IMR-90 (cell line): ENCODE data around the gene DOK6. TPM values are rescaled to one million over a fixed set of nuclear protein-coding genes. Genes with fewer than 3 reads are reported as not detected.

ENCODE experiments used
- ATAC-seq: fragments of 200-7000 bp; cut with Tn5 transposase; 2 replicates; pipeline ENCODE4 v1.9.1; 2020; ENCODE audit warnings: low read depth, mild to moderate bottlenecking, moderate library complexity
- BruUV-seq: library from RNA; stranded (reverse); fragments of 400-500 nt; replicated peaks from 2 replicates; lab custom pipeline; 2021; lab: Mats Ljungman, UMichigan
- CTCF ChIA-PET: fragments of 300-600 bp; formaldehyde crosslinking; extraction: SDS; loops from one replicate; lab custom pipeline; 2021; ENCODE audit warnings: antibody characterized with exemption; lab: Yijun Ruan, JAX
- POLR2A ChIA-PET: fragments of 300-600 bp; sonication (Branson Sonifier 250); formaldehyde crosslinking; loops from one replicate; lab custom pipeline; 2022; ENCODE audit warnings: antibody characterized with exemption; ENCODE audit not compliant: unreplicated experiment; lab: Charles Lee
- DNase-seq: peaks from one replicate; pipeline ENCODE4 v3.0.0; 2013
- H2AFZ ChIP-seq: replicated peaks from 2 replicates; pipeline ENCODE3; 2013; ENCODE audit warnings: low read length, mild to moderate bottlenecking; ENCODE audit not compliant: poor library complexity
- H2AK5ac ChIP-seq: 2 replicates; pipeline ENCODE4 v1.6.1; 2013; ENCODE audit warnings: low read depth, low read length, inconsistent platforms
- H2AK9ac ChIP-seq: replicated peaks from 2 replicates; pipeline ENCODE3; 2013; ENCODE audit warnings: mild to moderate bottlenecking, low read depth, low read length, moderate library complexity; ENCODE audit not compliant: poor library complexity
- H2BK120ac ChIP-seq: 2 replicates; pipeline ENCODE4 v1.6.1; 2013; ENCODE audit warnings: low read depth, low read length, inconsistent platforms
- H2BK15ac ChIP-seq: 3 replicates; pipeline ENCODE4 v1.6.1; 2013; ENCODE audit warnings: low read depth, low read length, inconsistent platforms
- H2BK20ac ChIP-seq: 2 replicates; pipeline ENCODE4 v1.6.1; 2013; ENCODE audit warnings: low read depth, mild to moderate bottlenecking, inconsistent platforms, low read length, moderate library complexity
- H2BK5ac ChIP-seq: 2 replicates; pipeline ENCODE4 v1.6.1; 2013; ENCODE audit warnings: mild to moderate bottlenecking, low read depth, low read length, inconsistent platforms; ENCODE audit not compliant: poor library complexity, severe bottlenecking
- H3K14ac ChIP-seq: replicated peaks from 2 replicates; pipeline ENCODE4 v1.6.1; 2013; ENCODE audit warnings: low read depth, low read length, inconsistent platforms
- H3K18ac ChIP-seq: 2 replicates; pipeline ENCODE4 v1.6.1; 2013; ENCODE audit warnings: low read depth, low read length, control low read depth
- H3K23ac ChIP-seq: 2 replicates; pipeline ENCODE4 v1.6.1; 2013; ENCODE audit warnings: low read depth, low read length, inconsistent platforms
- H3K27ac ChIP-seq: 2 replicates; pipeline ENCODE4 v1.5.1; 2013; ENCODE audit warnings: mild to moderate bottlenecking, control low read depth, low read length; ENCODE audit not compliant: insufficient read depth
- H3K27me3 ChIP-seq: 2 replicates; pipeline ENCODE4 v1.6.1; 2013; ENCODE audit warnings: low read length; ENCODE audit not compliant: control insufficient read depth, insufficient read depth
- H3K36me3 ChIP-seq: 2 replicates; pipeline ENCODE4 v1.6.1; 2013; ENCODE audit warnings: low read length, mixed read lengths; ENCODE audit not compliant: control insufficient read depth, insufficient read depth
- H3K4ac ChIP-seq: 2 replicates; pipeline ENCODE4 v1.6.1; 2013; ENCODE audit warnings: low read depth, low read length, inconsistent platforms
- H3K4me1 ChIP-seq: 2 replicates; pipeline ENCODE4 v1.6.1; 2013; ENCODE audit warnings: low read length, mixed read lengths; ENCODE audit not compliant: control insufficient read depth, insufficient read depth
- H3K4me2 ChIP-seq: 2 replicates; pipeline ENCODE4 v1.6.1; 2013; ENCODE audit warnings: low read depth, mild to moderate bottlenecking, control low read depth, low read length, moderate library complexity
- H3K4me3 ChIP-seq: 2 replicates; pipeline ENCODE4 v1.5.1; 2013; ENCODE audit warnings: low read depth, mild to moderate bottlenecking, control low read depth, low read length, moderate library complexity; ENCODE audit not compliant: insufficient read depth
- H3K56ac ChIP-seq: 2 replicates; pipeline ENCODE4 v1.6.1; 2013; ENCODE audit warnings: low read length, inconsistent platforms; ENCODE audit not compliant: insufficient read depth; ENCODE audit errors: extremely low read depth
- H3K79me1 ChIP-seq, 2 experiments: 2 replicates each; pipeline ENCODE4 v1.6.1; 2013; ENCODE audit warnings: low read length in 2 of 2, inconsistent platforms in 1 of 2, low read depth in 1 of 2
- H3K9ac ChIP-seq: 2 replicates; pipeline ENCODE4 v1.6.1; 2013; ENCODE audit warnings: low read depth, low read length, control low read depth
- H3K9me1 ChIP-seq: 2 replicates; pipeline ENCODE4 v1.6.1; 2013; ENCODE audit warnings: low read length, inconsistent platforms; ENCODE audit not compliant: insufficient read depth
- H3K9me3 ChIP-seq: 2 replicates; pipeline ENCODE4 v1.6.1; 2013; ENCODE audit warnings: low read length; ENCODE audit not compliant: control insufficient read depth, insufficient read depth
- H4K20me1 ChIP-seq: 2 replicates; pipeline ENCODE4 v1.6.1; 2013; ENCODE audit warnings: low read length, inconsistent platforms; ENCODE audit not compliant: insufficient read depth
- H4K5ac ChIP-seq: 2 replicates; pipeline ENCODE4 v1.6.1; 2013; ENCODE audit warnings: mild to moderate bottlenecking, low read depth, low read length, control low read depth
- H4K8ac ChIP-seq, 2 experiments: 2 replicates each; pipeline ENCODE4 v1.6.1; 2013; ENCODE audit warnings: low read depth in 2 of 2, low read length in 2 of 2, control low read depth in 1 of 2, inconsistent platforms in 1 of 2
- H4K91ac ChIP-seq: 2 replicates; pipeline ENCODE4 v1.6.1; 2013; ENCODE audit warnings: low read depth, low read length, inconsistent platforms; ENCODE audit not compliant: insufficient read depth
- BHLHE40 ChIP-seq: fragments of 150-350 bp; IDR thresholded peaks from 2 replicates; pipeline ENCODE4 v1.6.1; 2016; ENCODE audit warnings: mild to moderate bottlenecking, low read depth, low read length
- CEBPB ChIP-seq: IDR thresholded peaks from 2 replicates; pipeline ENCODE4 v1.6.1; 2012; ENCODE audit warnings: low read depth, low read length, improper control_type of control experiment
- FOS ChIP-seq: fragments of 150-350 bp; IDR thresholded peaks from 2 replicates; pipeline ENCODE4 v1.6.1; 2016; ENCODE audit warnings: low read depth, low read length
- MAZ ChIP-seq: IDR thresholded peaks from 2 replicates; pipeline ENCODE4 v1.6.1; 2012; ENCODE audit warnings: low read depth, mild to moderate bottlenecking, low read length, improper control_type of control experiment, moderate library complexity, borderline replicate concordance
- MXI1 ChIP-seq: IDR thresholded peaks from 2 replicates; pipeline ENCODE4 v1.6.1; 2012; ENCODE audit warnings: low read depth, mild to moderate bottlenecking, low read length, moderate library complexity, borderline replicate concordance
- NFE2L2 ChIP-seq: fragments of 150-350 bp; IDR thresholded peaks from 2 replicates; pipeline ENCODE4 v1.6.1; 2016; ENCODE audit warnings: low read depth, mild to moderate bottlenecking, low read length
- RAD21 ChIP-seq: IDR thresholded peaks from 2 replicates; pipeline ENCODE4 v1.6.1; 2012; ENCODE audit warnings: low read length, improper control_type of control experiment
- RFX5 ChIP-seq: IDR thresholded peaks from 2 replicates; pipeline ENCODE4 v1.8.0; 2012; ENCODE audit warnings: low read depth, mild to moderate bottlenecking, low read length, moderate library complexity
- SMC3 ChIP-seq: fragments of 150-350 bp; IDR thresholded peaks from 2 replicates; pipeline ENCODE4 v1.6.1; 2016; ENCODE audit warnings: low read depth, mild to moderate bottlenecking, antibody characterized with exemption, low read length, moderate library complexity
- USF2 ChIP-seq: fragments of 150-350 bp; IDR thresholded peaks from 2 replicates; pipeline ENCODE4 v1.6.1; 2017; ENCODE audit warnings: mild to moderate bottlenecking, antibody characterized with exemption, low read length, low read depth
- WGBS, 2 experiments: methylation state at CpG; one replicate each; pipeline versions ENCODE4 v1.1.5 to v1.1.7; 2013; ENCODE audit warnings: missing lambda C conversion rate in 2 of 2; ENCODE audit not compliant: insufficient read length in 1 of 2; ENCODE audit errors: extremely low coverage in 2 of 2; 5-methylcytosine and 5-hydroxymethylcytosine counted together
- dilution Hi-C: fragments of 300-500 bp; cut with HindIII; formaldehyde crosslinking; loops from one replicate; pipeline ENCODE4 v1.14.3; 2018; ENCODE audit warnings: low sequenced_read_pairs; ENCODE audit not compliant: unreplicated experiment
- in situ Hi-C: fragments of 300-500 bp; cut with MboI; formaldehyde crosslinking; loops from 3 replicates; pipeline ENCODE4 v1.14.3; 2019; ENCODE audit warnings: low sequenced_read_pairs, inconsistent platforms, mixed read lengths
- intact Hi-C: fragments of 100-400 bp; cut with micrococcal nuclease; formaldehyde crosslinking; loops from 2 replicates; pipeline ENCODE4 v1.10.0; 2022
- polyA plus RNA-seq, 3 experiments: library from polyadenylated mRNA; depleted of rRNA; stranded (reverse); fragments of >200 nt; gene quantifications; 2 replicates each; pipeline ENCODE4 v1.2.3, GENCODE V29; 2012; ENCODE audit warnings: low replicate concordance in 1 of 3
- total RNA-seq: library from RNA; depleted of rRNA; stranded (reverse); fragments of >200 nt; gene quantifications from 2 replicates; pipeline ENCODE4 v1.2.3, GENCODE V29; 2012
- TF ChIP-seq, protein P1 (sequence below): fragments of 150-350 bp; IDR thresholded peaks from 2 replicates; pipeline ENCODE4 v1.6.1; 2016; ENCODE audit warnings: low read depth, mild to moderate bottlenecking, low read length, moderate library complexity, borderline replicate concordance

Gene DOK6
- total and polyA plus RNA-seq, 2 of the 4 experiments (the other 2 are of a cell fraction) = 1.9 to 2.7 TPM

- ChIA-PET POLR2A (no interaction called here), CTCF (no interaction called here)
- ATAC-seq (no peak), DNase-seq (no peak)
- no peak overlapping the region for H3K27ac ChIP-seq
- H2BK20ac ChIP-seq = no peak overlapping the region
- no peak overlapping the region for H3K4ac ChIP-seq
- H4K91ac ChIP-seq = no peak overlapping the region
- H3K36me3 ChIP-seq = no peaks in the 10 kb centered on the region
- no peak overlapping the region for H3K4me3 ChIP-seq
- H3K4me1 ChIP-seq = peaks cover 3% of the 10 kb centered on the region
- H4K20me1 ChIP-seq = no peaks in the 10 kb centered on the region
- H2BK15ac ChIP-seq = no peak overlapping the region
- no peak overlapping the region for H2BK5ac ChIP-seq
- H3K18ac ChIP-seq = no peak overlapping the region
- H3K56ac ChIP-seq = no peak overlapping the region
- dilution Hi-C loops = no loop called here
- H3K23ac ChIP-seq = no peak overlapping the region
- H3K27me3 ChIP-seq = no peaks in the 10 kb centered on the region
- TF ChIP-seq NFE2L2 = no peak
- TF ChIP-seq SMC3 = no peak
- TF ChIP-seq FOS = no peak
- no peak for TF ChIP-seq RFX5
- TF ChIP-seq, protein P1, sequence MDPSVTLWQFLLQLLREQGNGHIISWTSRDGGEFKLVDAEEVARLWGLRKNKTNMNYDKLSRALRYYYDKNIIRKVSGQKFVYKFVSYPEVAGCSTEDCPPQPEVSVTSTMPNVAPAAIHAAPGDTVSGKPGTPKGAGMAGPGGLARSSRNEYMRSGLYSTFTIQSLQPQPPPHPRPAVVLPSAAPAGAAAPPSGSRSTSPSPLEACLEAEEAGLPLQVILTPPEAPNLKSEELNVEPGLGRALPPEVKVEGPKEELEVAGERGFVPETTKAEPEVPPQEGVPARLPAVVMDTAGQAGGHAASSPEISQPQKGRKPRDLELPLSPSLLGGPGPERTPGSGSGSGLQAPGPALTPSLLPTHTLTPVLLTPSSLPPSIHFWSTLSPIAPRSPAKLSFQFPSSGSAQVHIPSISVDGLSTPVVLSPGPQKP = no peak
- no peak for TF ChIP-seq MXI1
- TF ChIP-seq CEBPB = no peak
- TF ChIP-seq RAD21 = no peak
- TF ChIP-seq MAZ = no peak
- no peak for TF ChIP-seq BHLHE40
- TF ChIP-seq USF2 = no peak
- H2AFZ ChIP-seq = no peak overlapping the region
- H3K9me1 ChIP-seq = no peaks in the 10 kb centered on the region; the same call in none of the 2 replicates
- H2BK120ac ChIP-seq = no peak overlapping the region
- no peak overlapping the region for H3K9ac ChIP-seq
- H2AK9ac ChIP-seq = no peak overlapping the region
- H4K5ac ChIP-seq = no peak overlapping the region
- no peak overlapping the region for H4K8ac ChIP-seq
- no peak overlapping the region for H3K4me2 ChIP-seq
- H3K79me1 ChIP-seq = no peaks in the 10 kb centered on the region
- H2AK5ac ChIP-seq = no peak overlapping the region
- in situ Hi-C loops = no loop called here
- no CpG with 5 or more reads among the region's 6 CpGs for WGBS, 2 experiments
- intact Hi-C loops = loop anchor here (10.0 kb wide), 1 partner anchor 56 kb away; no protein-coding TSS in a partner anchor
- no peaks in the 10 kb centered on the region for H3K9me3 ChIP-seq
- BruUV-seq = no TSS peak
- H3K14ac ChIP-seq = no peak overlapping the region
Observed at GRCh38 chr18:69878213-69878933, 477.7 kb downstream of the DOK6 start.
